Progenitor cell of endocrine pancreas (in vitro differentiated cells): ENCODE data around the gene ISLR. TPM values are rescaled to one million over a fixed set of nuclear protein-coding genes. Genes with fewer than 3 reads are reported as not detected.

Source experiments
- DNase-seq: peaks from one replicate; pipeline ENCODE4 v3.0.0; 2021; ENCODE audit warnings: low spot score; ENCODE audit not compliant: unreplicated experiment
- H3K27ac Mint-ChIP-seq: 2 replicates; pipeline ENCODE4 v1.8.0; 2021; ENCODE audit warnings: mild to moderate bottlenecking, moderate library complexity, mixed read lengths
- H3K27me3 Mint-ChIP-seq: 2 replicates; pipeline ENCODE4 v1.8.0; 2021; ENCODE audit warnings: mixed read lengths
- H3K36me3 Mint-ChIP-seq: 2 replicates; pipeline ENCODE4 v1.8.0; 2022; ENCODE audit warnings: mixed read lengths; ENCODE audit not compliant: insufficient read depth
- H3K4me1 Mint-ChIP-seq: 2 replicates; pipeline ENCODE4 v1.8.0; 2021; ENCODE audit warnings: low read depth, mixed read lengths
- H3K4me3 Mint-ChIP-seq: 2 replicates; pipeline ENCODE4 v1.8.0; 2021; ENCODE audit warnings: low read depth, mild to moderate bottlenecking, moderate library complexity, mixed read lengths
- H3K9me3 Mint-ChIP-seq: 2 replicates; pipeline ENCODE4 v1.8.0; 2021; ENCODE audit warnings: low read depth, mixed read lengths
- total RNA-seq: library from RNA; stranded (reverse); gene quantifications from 2 replicates; pipeline ENCODE4 v1.2.1, GENCODE V29; 2021
- TF ChIP-seq, protein P1 (sequence below): fragments of 200-600 bp; sonication (generic); IDR thresholded peaks from one replicate; pipeline ENCODE4 v1.5.0; 2021; ENCODE audit warnings: antibody characterized with exemption, mild to moderate bottlenecking; ENCODE audit not compliant: unreplicated experiment

The ISLR gene
- total RNA-seq, 1 donor from 2014 or later, result not detected

DNA sequence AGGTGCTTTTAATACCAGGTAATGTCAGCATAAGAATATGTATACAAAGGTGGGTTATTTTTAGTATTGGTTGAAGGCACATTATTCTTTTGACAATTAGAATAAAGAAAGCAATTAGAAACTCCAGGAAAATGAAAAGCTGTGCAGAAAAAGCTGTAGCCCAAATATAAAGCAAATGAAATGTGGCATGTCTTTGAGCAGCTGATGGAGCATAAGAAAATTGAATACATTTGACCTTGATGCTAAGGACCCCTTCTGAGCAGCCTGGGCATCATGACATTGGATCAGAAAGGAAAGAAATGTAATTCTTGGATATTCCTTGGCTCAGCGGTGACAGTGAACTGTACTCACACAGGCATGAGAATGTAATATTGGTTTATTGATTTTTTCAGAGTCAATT, 8.0 kb upstream of the ISLR start:
- TF ChIP-seq, protein P1, sequence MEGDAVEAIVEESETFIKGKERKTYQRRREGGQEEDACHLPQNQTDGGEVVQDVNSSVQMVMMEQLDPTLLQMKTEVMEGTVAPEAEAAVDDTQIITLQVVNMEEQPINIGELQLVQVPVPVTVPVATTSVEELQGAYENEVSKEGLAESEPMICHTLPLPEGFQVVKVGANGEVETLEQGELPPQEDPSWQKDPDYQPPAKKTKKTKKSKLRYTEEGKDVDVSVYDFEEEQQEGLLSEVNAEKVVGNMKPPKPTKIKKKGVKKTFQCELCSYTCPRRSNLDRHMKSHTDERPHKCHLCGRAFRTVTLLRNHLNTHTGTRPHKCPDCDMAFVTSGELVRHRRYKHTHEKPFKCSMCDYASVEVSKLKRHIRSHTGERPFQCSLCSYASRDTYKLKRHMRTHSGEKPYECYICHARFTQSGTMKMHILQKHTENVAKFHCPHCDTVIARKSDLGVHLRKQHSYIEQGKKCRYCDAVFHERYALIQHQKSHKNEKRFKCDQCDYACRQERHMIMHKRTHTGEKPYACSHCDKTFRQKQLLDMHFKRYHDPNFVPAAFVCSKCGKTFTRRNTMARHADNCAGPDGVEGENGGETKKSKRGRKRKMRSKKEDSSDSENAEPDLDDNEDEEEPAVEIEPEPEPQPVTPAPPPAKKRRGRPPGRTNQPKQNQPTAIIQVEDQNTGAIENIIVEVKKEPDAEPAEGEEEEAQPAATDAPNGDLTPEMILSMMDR, result no peak
- H3K27me3 Mint-ChIP-seq, result peaks cover 30% of the 10 kb centered on the region
- H3K27ac Mint-ChIP-seq, result no peak overlapping the region
- no peaks in the 10 kb centered on the region for H3K36me3 Mint-ChIP-seq
- peaks cover 3% of the 10 kb centered on the region for H3K9me3 Mint-ChIP-seq
- no peak overlapping the region for H3K4me3 Mint-ChIP-seq
- H3K4me1 Mint-ChIP-seq, result no peaks in the 10 kb centered on the region
- no peak for DNase-seq

GRCh38 chr15:74167891-74168331, 5.6 kb upstream of the ISLR start:
- Mint-ChIP-seq H3K27me3 (peaks cover 31% of the 10 kb centered on the region), H3K27ac (no peak overlapping the region), H3K4me3 (no peak overlapping the region), H3K9me3 (peaks cover 3% of the 10 kb centered on the region), H3K36me3 (no peaks in the 10 kb centered on the region), H3K4me1 (no peaks in the 10 kb centered on the region)
- DNase-seq, result no peak
- TF ChIP-seq, protein P1, result no peak

DNA sequence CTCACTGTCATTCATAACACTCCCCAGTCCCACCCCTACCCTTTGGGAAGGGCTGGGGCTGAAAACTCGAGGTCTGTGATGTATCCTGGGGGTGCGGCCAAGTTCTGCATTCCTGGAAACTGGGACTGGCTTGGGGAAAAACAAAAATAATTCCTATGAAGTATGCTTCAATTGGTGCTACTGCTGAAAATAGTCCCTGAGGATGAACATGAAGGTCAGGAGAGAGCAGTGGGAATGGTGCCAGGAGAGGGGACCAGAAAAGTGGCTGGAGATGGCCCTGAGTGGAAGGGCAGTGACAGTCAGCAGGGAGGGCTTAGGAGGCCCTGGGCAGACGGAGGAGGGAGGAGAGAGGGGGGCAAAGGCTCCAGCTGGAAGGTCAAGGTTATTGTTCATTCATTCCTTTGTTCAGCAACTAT, 4.8 kb upstream of the ISLR start:
- Mint-ChIP-seq H3K27ac (no peak overlapping the region), H3K4me3 (no peak overlapping the region), H3K36me3 (no peaks in the 10 kb centered on the region), H3K4me1 (peaks cover 2% of the 10 kb centered on the region), H3K9me3 (peaks cover 3% of the 10 kb centered on the region), H3K27me3 (peaks cover 37% of the 10 kb centered on the region)
- TF ChIP-seq, protein P1, result no peak
- DNase-seq, result no peak

- TF ChIP-seq, protein P1, result no peak
- Mint-ChIP-seq H3K27ac (no peak overlapping the region), H3K4me3 (no peak overlapping the region), H3K36me3 (no peaks in the 10 kb centered on the region), H3K9me3 (no peaks in the 10 kb centered on the region), H3K4me1 (peaks cover 2% of the 10 kb centered on the region), H3K27me3 (peaks cover 34% of the 10 kb centered on the region)
- DNase-seq, result no peak
Measured at GRCh38 chr15:74170071-74170844, 3.3 kb upstream of the ISLR start.

DNA sequence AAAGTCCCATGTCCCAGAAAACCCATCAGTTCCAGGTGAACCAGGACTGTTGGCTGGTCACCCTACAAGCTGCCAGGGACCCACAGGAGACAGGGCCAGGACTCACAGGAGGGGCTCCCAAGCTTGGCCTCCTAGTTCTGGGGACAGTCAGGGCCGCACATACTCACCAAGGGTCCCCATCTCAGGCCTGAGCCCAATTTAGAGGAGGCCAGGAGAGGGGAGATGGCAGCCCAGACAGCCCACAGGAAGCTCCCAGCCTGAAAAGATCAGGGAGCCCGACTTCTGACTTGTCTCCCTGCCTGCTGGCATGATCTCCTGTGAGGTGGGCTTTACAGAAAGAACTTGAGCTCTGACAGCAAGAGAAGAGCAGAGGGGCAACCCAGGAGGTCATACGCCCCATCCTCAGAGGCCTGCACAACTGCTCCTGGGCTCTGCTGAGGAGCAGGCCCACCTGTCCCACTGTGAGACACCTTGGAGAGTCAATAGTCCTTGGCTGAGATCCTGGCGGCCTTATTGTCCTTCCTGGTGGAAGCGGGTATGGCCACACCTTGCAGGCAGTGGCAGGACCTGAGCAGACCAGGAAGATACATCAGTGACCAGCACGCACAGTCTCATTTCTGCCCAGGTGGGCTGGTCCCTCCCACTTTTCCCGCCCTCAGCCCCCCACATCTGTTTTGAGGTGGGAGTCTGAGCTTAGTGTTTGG, 2.5 kb upstream of the ISLR start:
- H3K36me3 Mint-ChIP-seq, result no peaks in the 10 kb centered on the region

More for the DNA sequence above, 2.5 kb upstream of the ISLR start:
- Mint-ChIP-seq H3K4me3 (no peak overlapping the region), H3K4me1 (peaks cover 2% of the 10 kb centered on the region), H3K27ac (no peak overlapping the region), H3K27me3 (peaks cover 32% of the 10 kb centered on the region), H3K9me3 (no peaks in the 10 kb centered on the region)
- no peak for DNase-seq
- TF ChIP-seq, protein P1, result no peak
